Measurements from ENCODE around the gene GRID2.
"Not testable (repeated sequence)": the region's sequence is repeated elsewhere in the genome, so short reads cannot be mapped to it uniquely, and the experiment has no call there.

The GRID2 gene

DNA sequence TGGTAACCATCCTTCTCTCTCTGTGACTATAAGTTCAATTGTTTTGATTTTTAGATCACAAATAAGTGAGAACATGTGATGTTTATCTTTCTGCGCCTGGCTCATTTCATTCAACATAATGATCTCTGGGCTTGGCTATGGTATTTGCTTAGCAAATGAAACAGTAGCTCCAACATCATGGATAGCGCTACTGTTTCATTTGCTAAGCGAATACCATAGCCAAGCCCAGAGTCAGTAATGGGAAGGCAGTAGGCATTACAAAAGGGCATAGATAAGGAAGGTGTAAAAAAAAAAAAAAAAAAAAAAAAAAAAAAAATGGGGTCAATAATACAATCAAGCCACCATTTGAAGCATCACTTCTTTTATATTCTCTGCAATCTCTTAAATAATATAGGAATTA is 1055.8 kb downstream of the GRID2 start:
- H3K27ac ChIP-seq, result no peak overlapping the region
- no peak for TF ChIP-seq ZFX (IDR thresholded peaks at IDR 0.05; ENCODE audit: borderline replicate concordance)
- TF ChIP-seq, protein P1, sequence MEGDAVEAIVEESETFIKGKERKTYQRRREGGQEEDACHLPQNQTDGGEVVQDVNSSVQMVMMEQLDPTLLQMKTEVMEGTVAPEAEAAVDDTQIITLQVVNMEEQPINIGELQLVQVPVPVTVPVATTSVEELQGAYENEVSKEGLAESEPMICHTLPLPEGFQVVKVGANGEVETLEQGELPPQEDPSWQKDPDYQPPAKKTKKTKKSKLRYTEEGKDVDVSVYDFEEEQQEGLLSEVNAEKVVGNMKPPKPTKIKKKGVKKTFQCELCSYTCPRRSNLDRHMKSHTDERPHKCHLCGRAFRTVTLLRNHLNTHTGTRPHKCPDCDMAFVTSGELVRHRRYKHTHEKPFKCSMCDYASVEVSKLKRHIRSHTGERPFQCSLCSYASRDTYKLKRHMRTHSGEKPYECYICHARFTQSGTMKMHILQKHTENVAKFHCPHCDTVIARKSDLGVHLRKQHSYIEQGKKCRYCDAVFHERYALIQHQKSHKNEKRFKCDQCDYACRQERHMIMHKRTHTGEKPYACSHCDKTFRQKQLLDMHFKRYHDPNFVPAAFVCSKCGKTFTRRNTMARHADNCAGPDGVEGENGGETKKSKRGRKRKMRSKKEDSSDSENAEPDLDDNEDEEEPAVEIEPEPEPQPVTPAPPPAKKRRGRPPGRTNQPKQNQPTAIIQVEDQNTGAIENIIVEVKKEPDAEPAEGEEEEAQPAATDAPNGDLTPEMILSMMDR (IDR thresholded peaks at IDR 0.05), result no peak

DNA sequence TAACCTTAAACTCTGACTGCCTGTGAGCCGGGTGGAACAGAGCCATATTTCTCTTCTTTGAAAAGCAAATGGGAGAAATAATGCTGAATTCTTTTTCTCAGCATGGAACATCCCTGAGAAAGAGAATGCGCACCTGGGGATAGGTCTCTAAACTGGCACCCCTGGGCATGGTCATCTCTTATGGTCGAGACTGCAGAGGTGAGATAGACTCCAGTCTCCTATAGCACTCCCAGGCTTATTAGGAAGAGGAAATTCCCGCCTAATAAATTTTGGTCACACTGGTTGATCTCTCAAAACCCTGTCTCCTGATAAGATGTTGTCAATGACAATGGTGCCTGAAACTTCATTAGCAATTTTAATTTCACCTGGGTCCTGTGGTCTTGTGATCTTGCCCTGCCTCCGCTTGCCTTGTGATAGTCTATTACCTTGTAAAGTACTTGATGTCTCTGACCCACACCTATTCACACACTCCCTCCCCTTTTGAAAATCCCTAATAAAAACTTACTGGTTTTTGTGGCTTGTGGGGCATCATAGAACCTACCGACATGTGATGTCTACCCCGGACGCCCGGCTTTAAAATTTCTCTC is 1062.5 kb downstream of the GRID2 start:
- not testable (repeated sequence) for H3K27ac ChIP-seq

DNA sequence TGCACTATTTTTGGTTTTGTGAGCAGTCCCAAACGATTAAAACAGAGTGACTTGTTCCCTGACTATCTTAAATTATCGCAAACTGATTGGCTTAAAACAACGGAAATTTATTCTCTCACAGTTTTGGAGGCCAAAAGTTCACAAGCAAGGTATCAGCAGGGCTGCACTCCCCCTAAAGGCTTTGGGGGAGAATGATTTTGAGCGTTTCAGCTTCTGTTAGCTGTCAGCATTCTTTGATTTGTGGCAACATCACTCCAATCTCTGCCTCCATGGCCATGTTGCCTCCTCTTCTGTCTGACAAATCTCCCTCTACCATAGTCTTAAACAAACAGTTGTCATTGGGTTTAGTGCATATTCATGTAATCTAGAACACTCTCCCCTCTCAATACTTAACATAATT is 1065.2 kb downstream of the GRID2 start:
- TF ChIP-seq, protein P1 (IDR thresholded peaks at IDR 0.05), result no peak
- no peak for TF ChIP-seq ZFX (IDR thresholded peaks at IDR 0.05; ENCODE audit: borderline replicate concordance)
- no peak overlapping the region for H3K27ac ChIP-seq

DNA sequence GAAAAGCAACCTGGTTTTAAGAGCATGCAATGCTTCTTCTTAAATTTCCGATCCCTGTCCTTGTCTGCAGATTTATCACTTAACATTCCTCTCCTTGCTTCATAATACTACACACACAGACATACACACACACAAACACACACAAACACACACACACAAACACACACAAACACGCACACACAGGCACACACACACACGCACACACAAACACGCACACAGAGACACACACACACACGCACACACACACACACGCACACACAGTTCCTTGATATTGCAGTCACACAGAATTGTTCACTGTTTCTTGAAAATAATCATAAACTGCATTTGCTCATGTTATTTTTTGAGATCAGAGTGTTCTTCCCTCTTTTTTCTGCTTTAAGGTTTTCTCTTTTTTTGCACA is 1066.5 kb downstream of the GRID2 start:
- no peak for TF ChIP-seq ZFX (IDR thresholded peaks at IDR 0.05; ENCODE audit: borderline replicate concordance)
- TF ChIP-seq, protein P1 (IDR thresholded peaks at IDR 0.05), result no peak
- H3K27ac ChIP-seq, result no peak overlapping the region

DNA sequence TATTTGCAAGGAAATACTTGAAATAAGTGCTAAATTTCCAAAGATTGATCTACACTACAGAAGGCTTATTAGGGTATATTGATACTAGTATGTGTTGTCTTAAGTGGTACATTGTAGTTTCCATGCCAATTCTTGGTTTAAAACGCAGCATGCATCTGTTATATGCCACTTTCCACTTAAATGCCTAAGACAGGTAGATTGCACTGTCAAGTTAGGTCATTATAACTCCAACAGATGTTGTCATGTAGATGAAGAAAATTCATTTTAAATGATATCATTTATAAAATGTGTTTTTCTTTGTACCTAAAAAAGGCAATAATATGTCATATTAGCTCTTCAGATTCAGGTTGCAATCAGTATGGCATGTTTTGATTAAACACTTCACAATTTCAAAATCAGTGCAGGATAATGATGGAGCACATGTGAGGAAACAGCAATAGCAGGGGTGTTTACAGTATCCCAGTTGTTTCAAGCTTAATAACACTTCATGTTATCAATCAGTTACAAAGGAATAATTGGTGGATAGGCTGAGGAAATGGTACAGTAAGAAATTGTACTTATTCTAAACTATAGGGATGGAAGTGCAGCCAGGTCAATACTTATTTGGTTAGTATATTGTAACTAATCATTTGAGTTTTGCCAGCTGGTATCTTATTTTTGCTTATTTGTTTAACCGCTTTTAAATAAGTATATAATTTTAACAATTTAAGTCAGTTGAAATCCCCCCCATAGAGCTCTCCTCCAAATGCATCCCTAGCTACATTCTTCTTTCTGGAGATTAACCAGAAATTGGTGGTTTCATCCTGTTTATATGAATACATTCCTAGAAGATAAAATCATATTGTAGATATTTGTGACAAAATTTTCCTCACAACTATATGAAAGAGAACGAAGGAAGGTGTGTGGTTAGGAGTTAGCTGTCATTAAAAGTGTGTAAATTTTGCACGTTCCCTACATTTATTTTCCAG is 1070.4 kb downstream of the GRID2 start:
- TF ChIP-seq, protein P1 (IDR thresholded peaks at IDR 0.05), result no peak
- TF ChIP-seq ZFX (IDR thresholded peaks at IDR 0.05; ENCODE audit: borderline replicate concordance), result no peak

DNA sequence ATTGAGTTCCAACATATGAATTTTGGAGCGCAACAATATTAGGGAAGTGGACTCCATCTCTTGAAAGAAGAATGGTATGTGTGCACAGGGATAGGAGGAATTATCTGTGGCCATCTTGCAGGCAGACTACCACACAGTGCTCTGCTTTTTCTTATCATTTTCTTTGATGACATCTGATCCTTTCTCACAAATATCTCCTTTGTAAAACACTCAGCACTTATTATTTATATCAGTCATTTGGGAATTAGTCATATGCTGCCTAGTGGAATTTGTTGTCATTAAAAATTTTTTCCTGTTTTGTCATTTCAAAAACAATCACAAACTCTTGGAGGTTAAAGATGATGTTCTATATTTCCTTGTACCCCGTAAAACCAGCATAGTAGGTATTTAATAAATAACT is 1080.5 kb downstream of the GRID2 start:
- H3K27ac ChIP-seq, result no peak overlapping the region

More for the DNA sequence above, 1070.4 kb downstream of the GRID2 start:
- H3K27ac ChIP-seq, result no peak overlapping the region

DNA sequence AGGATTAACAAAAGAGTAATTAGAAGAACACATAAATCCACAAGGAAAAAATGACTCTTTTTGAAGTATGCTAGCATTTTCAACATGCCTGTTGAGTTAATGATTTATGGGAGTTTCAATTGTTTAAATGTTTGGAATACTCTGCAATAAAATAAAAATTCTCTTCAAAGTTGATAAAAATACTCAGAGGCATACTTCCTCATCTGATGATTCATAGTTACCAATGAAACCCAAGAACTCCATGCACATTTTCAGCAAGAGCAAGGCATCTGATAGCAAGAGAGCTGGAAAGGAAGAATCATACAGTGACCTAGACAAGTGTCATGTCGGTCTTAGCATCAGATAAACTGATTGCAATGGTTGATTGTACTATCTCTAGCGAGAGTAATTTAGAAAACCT is 1081.1 kb downstream of the GRID2 start:
- no peak overlapping the region for H3K27ac ChIP-seq

More for the DNA sequence above, 1080.5 kb downstream of the GRID2 start:
- TF ChIP-seq, protein P1 (IDR thresholded peaks at IDR 0.05), result no peak
- no peak for TF ChIP-seq ZFX (IDR thresholded peaks at IDR 0.05; ENCODE audit: borderline replicate concordance)

More for the DNA sequence above, 1081.1 kb downstream of the GRID2 start:
- TF ChIP-seq ZFX (IDR thresholded peaks at IDR 0.05; ENCODE audit: borderline replicate concordance), result no peak
- TF ChIP-seq, protein P1 (IDR thresholded peaks at IDR 0.05), result no peak
